SIG-M5 treated with dmso at 0.1 percent for 504 hours (cell line): ENCODE results near the gene PNMA8B.

Experiments
- DNase-seq: peaks from one replicate; lab custom pipeline; 2025; ENCODE audit not compliant: unreplicated experiment; lab: John Stamatoyannopoulos, UW

The PNMA8B gene

DNA sequence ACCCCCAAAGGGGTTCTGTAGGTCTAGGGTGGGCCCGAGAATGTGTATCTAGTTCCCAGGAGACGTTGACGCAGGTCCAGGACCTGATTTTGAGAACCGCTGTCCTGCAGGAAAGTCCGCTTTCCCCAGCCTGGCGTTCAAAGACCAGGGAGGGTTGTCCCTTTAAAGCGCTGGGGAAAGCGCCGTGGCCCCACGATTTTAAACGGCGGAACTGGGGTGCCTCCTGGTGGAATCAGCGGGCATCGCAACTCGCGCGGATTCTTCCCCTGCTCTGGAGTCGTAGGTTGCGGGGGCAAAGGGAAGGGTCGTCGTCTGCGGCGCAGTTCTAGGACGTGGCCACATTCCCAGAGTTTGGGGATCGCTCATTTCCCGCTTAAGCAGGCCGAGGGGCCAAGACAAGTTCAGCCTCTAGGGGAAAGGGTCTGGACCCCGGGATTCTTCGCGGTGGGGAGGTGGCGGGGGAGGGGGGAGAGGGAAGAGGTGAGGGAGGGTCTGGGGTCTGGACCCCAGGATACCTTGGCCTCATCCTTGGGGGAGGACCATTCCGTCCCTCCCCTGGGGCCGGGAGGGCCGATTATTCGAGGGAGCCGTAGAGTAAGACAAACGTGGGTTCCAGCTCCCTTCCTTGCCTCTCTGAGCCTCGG is 7.7 kb downstream of the PNMA8B start:
- peak; percentile 29 for DNase-seq

DNA sequence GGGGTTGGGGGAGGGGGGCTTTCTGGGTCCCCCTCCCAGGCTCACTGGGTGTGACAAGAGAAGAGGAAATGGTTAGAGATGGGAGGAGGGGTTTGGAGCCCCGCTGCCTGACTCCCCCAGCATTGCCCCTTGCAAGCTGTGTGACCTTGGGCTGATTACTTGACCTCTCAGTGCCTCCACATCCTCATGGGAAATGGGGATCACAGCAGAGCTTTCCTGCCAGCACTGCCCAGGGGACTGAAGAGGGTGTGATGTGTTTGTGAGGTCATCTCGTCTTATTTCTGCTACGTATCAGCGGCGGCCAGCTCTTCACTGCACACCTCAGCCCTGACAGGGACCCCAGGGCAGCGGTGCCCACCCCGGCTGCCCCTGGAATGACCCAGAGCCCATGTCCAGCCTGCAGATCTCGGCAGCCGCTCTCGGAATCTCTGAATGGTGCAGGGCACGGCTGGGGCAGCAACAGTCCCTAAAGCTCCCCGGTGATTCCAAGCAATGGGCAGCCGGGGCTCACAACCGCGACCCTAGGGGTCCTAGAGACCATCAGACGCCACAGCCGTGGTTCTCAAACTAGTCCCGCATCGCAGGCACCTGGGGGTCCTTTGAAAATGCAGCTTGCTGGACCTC is 8.4 kb downstream of the PNMA8B start:
- no peak for DNase-seq

DNA sequence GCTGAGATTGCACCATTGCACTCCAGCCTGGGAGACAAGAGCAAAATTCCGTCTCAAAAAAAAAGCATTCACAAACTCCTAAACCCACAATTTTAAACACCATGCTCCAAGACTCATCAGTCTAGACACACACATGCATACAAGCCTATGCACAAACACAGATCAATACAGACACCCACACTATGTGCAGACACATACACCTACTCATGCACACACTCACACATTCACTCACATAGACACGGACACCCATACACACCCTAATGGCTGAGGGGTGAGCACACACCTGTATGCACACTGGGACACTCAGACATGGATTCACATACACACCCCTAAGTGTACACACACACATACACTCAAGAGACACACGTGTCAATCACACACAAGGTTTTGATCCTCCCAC is 9.3 kb downstream of the PNMA8B start:
- DNase-seq = no peak

DNA sequence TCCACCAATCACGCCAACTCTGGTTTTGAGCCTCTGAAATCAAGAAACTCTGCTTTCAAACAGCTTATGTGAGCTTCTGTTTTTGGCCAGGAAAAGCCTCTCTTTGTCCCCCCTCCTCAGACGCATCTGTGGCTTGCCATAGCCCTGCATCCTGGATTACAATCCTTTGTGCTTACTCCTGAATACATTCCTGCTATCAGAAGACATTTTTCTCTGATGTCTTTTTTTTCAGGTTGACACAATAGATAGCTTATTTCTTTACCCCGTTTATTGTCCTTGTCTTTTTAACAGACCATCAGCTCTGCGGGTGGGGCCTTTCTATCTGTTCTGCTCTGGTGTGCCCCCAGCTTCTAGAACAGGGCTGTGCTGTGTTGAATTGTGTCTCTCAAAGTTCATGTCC is 11.0 kb downstream of the PNMA8B start:
- no peak for DNase-seq

DNA sequence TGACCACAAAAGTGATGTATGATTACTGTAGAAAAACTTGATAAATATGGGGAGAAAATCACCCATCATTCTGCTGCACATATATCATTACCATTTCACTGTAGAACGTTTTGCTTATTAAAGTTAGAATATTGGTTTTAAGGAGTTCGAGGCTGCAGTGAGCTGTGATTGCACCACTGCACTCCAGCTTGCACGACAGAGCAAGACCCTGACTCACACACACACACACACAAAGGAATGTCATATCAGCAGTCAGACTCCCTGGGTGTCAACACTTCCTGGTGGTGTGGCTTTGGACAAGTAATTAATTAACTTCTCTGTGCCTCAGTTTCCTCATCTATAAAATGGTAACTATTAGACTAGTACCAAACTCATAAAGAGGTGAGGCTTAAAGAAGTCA is 13.0 kb downstream of the PNMA8B start:
- no peak for DNase-seq

DNA sequence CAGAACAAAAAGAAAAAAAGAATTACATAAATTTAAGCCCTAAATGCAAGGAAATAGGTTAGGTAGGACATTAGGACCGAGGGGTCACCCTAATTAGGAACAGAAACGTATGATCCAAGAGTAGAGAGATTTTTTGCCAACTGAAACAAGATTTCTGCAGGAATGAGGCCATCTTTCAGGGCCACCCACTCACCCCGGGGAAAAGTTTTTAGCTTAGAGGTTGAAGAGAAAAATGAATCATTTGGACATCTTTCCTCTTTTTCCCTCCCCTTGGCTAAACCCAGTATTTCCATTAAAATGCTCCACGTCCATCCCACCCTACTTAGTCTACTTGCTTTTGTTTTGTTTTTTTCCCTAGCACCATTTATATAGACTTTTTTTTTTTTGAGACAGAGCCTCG is 13.7 kb downstream of the PNMA8B start:
- DNase-seq = no peak

DNA sequence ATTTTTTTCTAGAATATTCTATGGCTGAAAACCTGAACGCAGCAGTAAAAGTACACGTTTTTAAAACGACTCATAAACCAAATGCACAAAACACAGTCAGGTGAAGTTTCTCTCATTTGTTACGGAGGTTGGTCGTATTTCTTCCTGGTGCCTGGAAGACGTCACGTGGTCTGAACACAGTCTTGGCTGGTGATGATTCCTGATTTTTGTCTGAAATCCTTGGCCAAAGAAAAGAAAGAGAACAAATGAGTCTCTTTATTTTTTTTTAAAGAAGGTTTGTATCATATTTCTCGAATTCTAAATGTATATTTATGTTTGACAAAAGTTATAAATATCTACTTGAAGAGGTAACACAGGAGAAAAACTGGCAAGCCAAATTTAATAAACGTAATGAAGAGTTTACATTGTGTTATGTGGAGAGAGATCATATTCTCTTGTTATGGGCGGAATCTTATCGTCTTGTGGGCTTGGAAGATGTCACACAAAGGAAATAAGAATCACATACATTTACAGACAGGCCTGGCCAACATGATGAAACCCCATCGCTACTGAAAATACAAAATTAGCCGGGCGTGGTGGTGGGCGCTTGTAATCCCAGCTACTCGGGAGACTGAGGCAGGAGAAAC is 14.3 kb downstream of the PNMA8B start:
- no peak for DNase-seq

DNA sequence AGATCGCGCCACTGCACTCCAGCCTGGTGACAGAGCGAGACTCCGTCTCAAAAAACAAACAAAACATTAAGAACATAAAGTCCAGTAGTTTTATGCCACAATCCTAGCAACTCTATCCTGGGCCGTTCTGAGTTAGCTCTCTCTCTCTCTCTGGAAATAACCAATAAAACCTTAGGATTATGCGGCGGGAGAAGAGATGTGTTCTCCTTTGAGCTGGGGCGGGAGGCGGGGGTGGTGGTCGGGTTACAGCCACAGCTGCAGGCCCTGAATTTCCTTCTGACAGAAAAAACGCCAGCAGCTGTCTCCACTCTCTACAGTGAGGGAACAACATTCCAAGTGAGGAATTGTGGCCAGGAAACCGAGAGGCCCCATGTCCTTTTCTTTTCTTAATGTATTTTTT is 15.3 kb downstream of the PNMA8B start:
- DNase-seq = no peak

DNA sequence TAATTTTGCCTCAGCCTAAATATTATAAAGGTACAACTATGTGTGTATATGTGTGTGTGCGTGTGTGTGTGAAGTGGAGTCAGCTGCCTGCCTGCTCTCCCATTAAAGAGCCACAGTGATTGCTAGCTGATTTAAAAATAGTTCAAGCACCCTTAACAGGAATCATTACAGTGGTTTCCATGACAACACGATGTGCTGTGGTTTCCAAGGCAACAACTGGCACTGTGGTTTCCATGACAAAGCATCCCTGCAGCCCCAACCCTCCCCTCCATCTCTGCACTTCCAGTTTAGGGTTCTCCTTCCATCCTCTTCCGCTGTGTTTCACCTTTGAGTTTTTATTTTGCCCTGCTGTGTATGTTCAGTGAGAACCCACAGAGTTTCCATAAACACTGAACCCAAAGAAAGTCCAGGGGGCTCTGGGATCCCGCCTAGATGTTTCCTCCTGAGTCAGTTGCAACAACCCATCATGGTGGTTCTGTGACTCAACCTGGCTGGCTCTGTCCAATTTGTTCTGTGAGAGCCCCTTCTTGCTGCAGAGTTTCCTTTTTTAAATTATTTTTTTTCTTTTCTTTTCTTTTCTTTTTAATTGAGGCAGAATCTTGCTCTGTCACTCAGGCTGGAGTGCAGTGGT is 17.2 kb downstream of the PNMA8B start:
- DNase-seq = peak; percentile 50

DNA sequence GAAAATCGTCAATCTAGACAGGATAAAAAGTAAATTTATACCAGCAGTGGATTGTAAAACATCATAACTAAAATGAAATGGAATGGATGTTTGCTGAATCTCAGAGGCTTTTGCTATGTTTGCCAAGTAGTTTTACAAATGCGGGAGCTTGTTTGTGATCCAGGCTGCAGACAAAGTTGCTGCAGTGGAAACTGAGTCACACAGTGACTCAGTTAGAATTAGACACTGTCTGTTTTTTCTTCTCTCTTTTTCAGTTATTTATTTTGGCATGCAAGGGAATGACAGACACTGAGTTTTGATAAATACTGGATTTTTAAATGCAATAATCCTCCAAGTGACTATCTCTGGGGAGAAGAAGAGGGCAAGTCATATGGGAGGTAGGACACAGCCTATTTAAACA is 19.7 kb downstream of the PNMA8B start:
- DNase-seq = no peak

DNA sequence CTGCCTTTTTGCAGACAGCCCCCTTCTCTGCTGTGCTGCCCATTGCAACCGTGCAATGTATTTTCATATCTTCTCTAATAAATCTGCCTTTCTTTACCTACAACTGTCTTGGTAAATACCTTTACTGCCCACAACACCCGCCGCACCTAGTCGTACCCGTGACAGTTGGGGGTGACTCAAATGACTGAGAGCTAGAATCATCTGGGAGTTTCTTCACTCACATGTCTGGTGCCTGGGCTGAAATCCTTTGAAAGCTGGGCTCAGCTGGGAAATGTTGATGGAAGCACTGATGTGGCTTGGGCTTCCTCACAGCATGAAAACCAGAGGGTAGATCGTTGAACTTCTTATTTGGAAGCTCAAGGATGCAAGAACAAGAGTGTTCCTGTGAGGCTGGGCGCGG is 21.5 kb downstream of the PNMA8B start:
- no peak for DNase-seq

DNA sequence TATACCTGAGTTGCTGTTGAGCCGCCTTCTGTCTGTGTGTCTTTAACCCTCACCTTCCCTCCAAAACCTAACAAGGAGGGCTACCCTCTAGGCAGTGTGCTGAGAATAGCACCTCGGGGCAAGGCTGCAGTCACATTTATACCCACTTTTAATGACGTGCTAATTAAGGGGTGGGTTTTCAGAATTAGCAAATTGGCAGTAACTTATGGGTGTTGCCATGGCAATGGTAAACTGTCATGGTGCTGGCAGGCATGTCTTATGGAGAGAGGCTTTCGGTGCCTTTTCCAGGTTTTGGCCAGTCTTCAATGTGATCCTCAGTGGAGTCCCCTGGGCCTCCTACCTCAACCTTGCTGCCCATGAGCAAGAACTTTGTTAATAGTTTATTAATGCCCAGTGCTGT is 23.1 kb downstream of the PNMA8B start:
- DNase-seq = no peak

DNA sequence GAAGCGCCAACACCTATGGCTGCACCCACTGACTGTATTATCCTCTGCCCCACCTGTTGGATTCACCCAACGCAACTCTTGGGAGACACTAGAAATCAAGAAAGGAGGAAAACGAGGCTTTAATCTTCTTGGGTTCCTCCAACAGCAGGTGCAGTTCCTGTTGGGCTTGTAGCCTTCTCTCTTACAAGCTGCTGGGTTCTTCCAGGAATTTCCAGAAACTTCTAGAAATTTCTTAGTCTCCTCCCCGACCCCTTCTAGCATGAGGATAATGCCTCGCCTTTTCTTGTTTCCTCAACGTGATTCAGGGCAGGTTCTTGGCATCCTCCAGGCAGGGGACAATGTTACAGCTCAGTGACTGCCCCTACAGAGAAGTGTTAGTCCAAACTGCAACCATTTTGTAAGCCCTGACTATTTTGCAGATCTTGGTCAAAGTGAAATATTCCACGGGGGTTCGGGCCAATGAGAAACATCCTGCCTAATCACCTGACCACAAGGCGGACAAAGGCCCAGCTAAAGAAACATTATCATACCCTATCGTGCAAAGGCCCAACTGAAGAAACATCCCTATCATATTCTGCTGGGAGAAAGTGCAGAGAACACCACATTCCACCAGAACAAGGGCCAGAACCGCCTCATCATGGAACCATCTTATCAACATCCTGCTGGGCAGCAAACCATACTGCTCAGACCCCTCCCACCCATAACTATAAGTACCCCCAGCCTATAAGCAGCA is 23.7 kb downstream of the PNMA8B start:
- DNase-seq = no peak

DNA sequence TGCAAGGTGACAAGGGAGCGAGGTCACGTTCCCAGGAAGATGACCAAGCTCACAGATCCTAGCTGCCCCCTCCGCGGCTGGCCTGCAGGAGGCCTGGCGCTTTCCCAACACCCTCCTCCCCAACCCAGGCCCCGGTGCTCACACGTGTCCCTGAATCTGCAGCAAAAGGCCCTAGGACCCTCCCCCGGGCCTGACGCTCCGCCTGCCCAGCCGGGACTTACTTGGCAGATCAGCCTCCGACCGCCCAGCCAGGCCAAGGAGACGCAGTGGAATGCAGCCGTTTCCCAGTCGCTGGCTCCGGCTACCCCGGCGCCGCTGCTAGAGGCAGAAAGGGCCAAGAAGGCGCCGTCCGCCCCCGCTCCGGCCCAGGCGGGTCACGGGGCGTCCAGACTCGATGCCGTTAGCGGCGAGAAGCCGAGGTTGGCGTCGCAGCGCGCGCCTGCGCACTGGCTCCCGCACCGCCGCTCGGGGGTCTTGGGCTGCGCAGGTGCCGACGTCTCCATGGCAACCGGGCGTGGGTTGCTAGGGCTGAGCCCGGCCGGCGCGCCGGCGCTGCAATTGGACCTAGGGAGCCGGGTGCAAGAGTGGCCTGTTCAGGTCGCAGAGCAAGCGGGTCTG is 24.4 kb downstream of the PNMA8B start, which contains the start of gene PNMA8A:
Gene PNMA8A (minus strand): TSS at position 448 of the 618 bp plus-strand sequence. CDS start 528 bp downstream, outside the sequence.
- no peak for DNase-seq

DNA sequence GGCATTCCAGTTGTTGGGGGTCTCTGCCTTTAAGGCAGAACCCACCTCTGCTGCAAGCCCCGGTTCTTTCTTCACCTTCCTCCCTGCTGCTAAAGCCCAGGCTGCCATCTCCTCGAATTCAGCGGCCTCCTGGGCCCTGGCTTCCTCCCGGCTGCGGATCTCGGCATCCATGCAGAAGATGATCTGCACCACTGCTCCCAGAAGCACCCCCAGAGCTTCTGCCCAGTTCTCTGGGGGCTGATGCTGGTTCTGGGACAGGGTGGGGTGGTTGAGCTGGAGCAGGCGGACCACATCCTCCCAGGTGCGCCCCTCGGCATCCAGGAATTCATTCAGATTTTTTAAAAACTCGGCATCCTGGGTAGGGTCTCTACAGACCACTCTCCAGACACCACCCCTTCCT is 25.3 kb downstream of the PNMA8B start:
- no peak for DNase-seq

DNA sequence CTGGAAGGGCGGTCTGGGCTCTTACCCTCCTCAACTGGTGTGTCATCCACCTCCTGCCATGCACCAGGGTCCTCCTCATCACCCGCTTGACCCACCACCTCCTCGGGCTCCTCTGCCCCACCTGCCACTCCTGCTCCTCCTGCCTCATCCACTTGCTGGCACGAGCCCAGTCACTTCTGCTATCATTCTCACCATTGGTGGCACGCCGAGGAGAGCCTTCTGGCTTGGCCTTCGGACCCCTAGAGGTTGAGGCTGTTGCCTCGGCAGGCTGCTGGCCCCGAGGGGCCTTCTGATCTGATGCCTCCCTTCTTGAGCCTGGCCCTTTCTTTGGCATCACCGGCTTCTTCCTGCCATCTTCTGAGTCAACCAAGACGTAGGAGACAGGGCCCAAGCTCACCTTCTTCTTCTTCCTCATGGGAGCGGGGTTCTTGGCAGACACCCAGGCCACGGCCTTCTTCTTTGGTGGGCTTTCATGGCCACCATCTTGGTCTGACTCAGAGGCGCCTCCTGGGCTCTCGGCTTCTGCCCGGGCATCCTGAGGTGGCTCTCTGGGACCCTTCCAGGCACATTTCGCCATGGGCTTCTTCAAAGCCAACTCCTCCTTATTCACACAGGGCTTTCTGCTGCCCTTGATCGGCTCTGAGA is 26.0 kb downstream of the PNMA8B start:
- no peak for DNase-seq

DNA sequence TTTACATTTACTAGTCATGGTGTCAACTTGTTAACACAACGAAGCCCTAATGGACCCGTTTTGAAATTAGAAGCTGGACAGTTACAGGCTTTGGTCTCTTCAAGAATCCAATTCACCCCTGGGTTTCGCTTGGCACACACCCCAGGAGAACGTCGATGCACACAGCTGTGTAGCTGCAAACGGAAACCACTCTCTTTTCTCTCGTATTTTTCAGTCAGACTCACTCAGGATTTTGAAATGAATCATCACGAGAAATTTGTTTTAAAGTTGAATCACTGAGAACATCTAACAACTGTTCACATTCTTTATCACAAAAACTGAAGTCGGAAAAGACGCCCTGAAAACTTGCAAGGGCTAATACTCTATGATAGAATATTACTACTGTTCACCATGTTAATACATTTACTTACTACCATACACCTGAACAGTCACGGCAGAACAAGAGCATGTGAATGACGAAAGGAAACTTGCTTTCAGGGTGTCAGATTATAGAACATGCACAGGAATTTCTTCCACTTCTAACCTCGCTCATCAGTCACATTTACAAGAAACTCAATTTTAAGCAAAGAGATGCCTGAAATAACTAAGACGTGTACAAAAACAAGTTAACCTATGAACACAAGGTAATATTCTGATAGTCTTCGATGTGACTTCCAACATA is 29.0 kb downstream of the PNMA8B start:
- DNase-seq = no peak

DNA sequence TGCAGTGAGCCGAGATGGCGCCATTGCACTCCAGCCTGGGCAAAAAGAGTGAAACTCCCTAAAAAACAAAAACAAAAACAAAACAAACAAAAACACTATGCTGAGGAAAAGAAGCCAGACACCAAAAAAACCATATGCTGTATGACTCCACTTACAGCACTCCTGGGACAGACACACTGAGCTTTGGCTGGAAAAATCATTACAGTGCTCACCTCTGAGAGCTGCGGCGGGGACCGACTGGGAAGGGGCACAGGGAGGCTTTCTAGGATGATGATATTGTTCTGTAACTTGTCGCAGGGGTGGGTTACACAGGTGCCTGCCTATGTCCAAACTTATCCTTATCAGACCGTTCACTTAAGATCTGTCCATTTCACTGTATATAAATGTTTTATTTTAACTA is 32.2 kb downstream of the PNMA8B start:
- no peak for DNase-seq

DNA sequence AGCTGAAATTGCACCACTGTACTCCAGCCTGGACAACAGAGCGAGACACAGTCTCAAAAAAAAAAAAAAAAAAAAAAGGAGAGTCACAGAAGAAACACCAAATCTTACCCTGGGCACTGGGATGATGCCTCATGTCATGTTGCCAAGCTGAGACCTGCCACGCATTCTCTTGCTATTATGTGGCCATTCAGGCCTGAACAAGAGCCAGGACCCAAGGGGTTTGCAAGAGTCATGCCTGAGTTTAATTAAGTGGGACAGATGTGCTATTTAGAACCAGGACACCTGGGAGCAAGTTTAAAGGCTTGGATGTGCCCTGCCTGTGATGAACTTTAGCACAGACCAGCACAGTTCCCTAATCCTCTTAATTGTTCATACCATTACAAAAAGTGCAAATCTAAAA is 34.1 kb downstream of the PNMA8B start:
- DNase-seq = no peak

DNA sequence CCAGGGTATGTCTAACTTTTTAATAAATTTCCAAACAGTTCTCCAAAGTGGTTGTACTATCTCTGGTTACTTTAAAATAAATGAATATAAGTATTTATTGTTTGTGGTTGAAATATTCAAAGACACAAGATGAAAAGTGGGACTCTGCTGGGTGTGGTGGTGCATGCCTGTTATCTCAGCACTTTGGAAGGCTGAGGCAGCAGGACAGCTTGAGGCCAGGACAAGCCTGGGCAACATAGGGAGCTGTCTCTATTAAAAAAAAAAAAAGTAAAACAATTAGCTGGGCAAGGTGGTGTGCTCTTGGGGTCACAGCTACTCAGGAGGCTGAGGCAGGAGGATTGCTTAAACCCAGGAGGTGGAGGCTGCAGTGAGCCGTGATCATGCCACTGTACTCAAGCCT is 34.7 kb downstream of the PNMA8B start:
- DNase-seq = no peak
